Measurements from ENCODE around the gene INPP5D.
"Not testable (repeated sequence)": the region's sequence is repeated elsewhere in the genome, so short reads cannot be mapped to it uniquely, and the experiment has no call there.

Gene INPP5D

GRCh38 chr2:233053928-233054784 lies 6.0 kb upstream of the INPP5D start:
- peak; percentile 77 for DNase-seq (ENCODE audit: low spot score)

- no peak for DNase-seq (ENCODE audit: low spot score)
Observed at GRCh38 chr2:233055362-233055761, 4.8 kb upstream of the INPP5D start.

- DNase-seq (ENCODE audit: low spot score): no peak
Observed at GRCh38 chr2:233056961-233057605, 3.1 kb upstream of the INPP5D start.

GRCh38 chr2:233058717-233059546 lies 1.2 kb upstream of the INPP5D start:
- no peak for DNase-seq (ENCODE audit: low spot score)

GRCh38 chr2:233059547-233059796 lies 670 bp upstream of the INPP5D start:
- DNase-seq (ENCODE audit: low spot score): no peak

- no peak for DNase-seq (ENCODE audit: low spot score)
Observed at GRCh38 chr2:233060501-233060979, 398 bp downstream of the INPP5D start.

GRCh38 chr2:233060980-233061590 lies 943 bp downstream of the INPP5D start:
- no peak for DNase-seq (ENCODE audit: low spot score)

GRCh38 chr2:233061591-233062450 lies 1.7 kb downstream of the INPP5D start:
- peak; percentile 26 for DNase-seq (ENCODE audit: low spot score)

GRCh38 chr2:233062451-233062850 lies 2.3 kb downstream of the INPP5D start:
- DNase-seq (ENCODE audit: low spot score): no peak

- DNase-seq (ENCODE audit: low spot score): no peak
Observed at GRCh38 chr2:233062946-233063268, 2.8 kb downstream of the INPP5D start.

- no peak for DNase-seq (ENCODE audit: low spot score)
Observed at GRCh38 chr2:233063269-233063975, 3.3 kb downstream of the INPP5D start.

- DNase-seq (ENCODE audit: low spot score): no peak
Observed at GRCh38 chr2:233063976-233064411, 3.9 kb downstream of the INPP5D start.

- DNase-seq (ENCODE audit: low spot score): no peak
Observed at GRCh38 chr2:233064530-233065199, 4.5 kb downstream of the INPP5D start.

GRCh38 chr2:233065200-233065589 lies 5.1 kb downstream of the INPP5D start:
- DNase-seq (ENCODE audit: low spot score): not testable (repeated sequence)

GRCh38 chr2:233065954-233066470 lies 5.9 kb downstream of the INPP5D start:
- DNase-seq (ENCODE audit: low spot score): no peak

- DNase-seq (ENCODE audit: low spot score): no peak
Observed at GRCh38 chr2:233068762-233069418, 8.7 kb downstream of the INPP5D start.

GRCh38 chr2:233072838-233073237 lies 12.7 kb downstream of the INPP5D start:
- no peak for DNase-seq (ENCODE audit: low spot score)

- DNase-seq (ENCODE audit: low spot score): no peak
Observed at GRCh38 chr2:233074106-233074505, 14.0 kb downstream of the INPP5D start.

Measured in AG08395 (cell line).